Activated CD8-positive, alpha-beta memory T cell treated with anti-CD3 and anti-CD28 coated beads for 24 hours (primary cell): ENCODE measurements around the gene SRPK2.

Experiments used
- DNase-seq: peaks from one replicate; pipeline ENCODE4 v3.0.0-alpha.2; 2020

Gene SRPK2

DNA sequence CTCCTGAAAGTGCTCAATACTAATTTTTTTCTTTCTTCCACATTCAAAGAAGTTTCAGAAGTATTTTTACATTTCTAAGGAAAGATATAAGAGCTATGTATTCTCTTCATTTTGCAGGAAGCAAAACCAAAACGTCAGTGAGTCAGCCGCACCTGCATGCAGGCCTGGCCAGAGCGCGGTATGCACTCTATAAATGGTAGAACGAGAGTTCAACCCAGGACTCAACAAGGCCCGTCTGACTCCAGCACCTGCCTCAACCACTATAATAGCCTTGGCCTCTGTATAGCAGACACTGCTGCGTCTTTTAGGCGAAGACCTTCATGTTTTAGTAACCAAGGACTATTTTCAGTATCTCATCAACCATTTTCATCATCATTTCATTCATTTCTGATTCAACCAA is 261.5 kb downstream of the SRPK2 start:
- DNase-seq, result no peak

DNA sequence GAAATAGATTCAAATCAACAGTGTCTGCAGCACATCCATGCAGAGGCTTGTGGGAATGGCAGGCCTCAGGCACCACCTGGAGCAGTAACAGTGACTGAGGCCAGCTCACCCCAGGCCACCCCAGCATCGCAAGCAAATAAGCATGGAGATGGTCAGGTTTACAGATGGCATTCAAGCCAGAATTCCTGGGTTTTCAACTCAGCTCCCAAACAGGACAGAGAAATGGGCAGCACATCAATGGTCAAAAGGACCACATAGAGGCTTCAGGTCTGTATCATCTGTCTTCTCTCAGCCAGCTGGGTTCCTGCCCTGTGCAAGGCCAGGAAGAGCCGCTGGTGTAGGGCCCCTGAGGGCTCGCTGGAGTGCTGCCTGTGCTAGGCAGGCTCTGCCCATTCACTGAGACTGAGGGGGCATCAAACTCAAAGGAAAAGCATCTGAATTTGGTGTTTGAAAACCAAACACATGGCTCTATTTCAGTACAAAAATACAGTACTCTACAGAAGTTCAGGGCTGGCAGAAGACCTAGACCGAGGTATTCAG is 262.2 kb downstream of the SRPK2 start:
- no peak for DNase-seq

DNA sequence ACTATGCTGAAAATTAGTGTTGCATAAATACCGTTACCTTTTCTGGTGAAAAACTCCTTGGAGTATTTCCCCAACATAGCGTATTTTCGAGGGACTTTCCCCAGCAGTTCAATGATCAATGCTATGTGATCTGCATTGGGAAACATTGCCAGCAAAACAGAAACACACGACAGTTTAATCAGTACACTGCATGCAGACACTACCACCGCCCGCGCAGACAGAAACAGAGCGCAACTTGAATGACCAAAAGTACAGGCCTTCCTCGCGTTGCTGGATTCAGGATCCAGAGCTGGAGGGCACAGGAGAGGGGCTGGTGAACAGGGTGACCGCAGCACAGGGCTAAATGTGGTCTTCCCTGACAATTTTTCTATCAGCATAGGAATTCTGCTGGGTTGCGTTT is 263.0 kb downstream of the SRPK2 start:
- no peak for DNase-seq

DNA sequence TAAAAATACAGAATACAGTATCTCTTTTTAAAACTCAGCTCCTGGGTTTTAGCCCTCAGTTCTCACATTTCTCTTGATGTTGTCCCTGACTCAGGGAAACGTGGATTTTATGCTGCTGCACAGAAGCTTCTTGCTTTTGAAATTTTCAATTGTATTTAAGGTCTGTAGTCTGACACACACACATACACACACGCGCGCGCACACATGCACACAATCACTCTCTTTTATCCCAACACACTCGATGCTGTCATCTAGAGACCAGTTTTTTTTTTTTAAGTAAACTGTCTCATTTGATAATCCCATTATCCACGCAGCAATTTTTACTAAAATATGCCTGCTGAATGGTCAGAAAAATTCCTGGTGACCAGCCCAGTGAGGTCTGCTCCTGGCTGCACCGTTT is 266.1 kb downstream of the SRPK2 start:
- DNase-seq, result no peak

DNA sequence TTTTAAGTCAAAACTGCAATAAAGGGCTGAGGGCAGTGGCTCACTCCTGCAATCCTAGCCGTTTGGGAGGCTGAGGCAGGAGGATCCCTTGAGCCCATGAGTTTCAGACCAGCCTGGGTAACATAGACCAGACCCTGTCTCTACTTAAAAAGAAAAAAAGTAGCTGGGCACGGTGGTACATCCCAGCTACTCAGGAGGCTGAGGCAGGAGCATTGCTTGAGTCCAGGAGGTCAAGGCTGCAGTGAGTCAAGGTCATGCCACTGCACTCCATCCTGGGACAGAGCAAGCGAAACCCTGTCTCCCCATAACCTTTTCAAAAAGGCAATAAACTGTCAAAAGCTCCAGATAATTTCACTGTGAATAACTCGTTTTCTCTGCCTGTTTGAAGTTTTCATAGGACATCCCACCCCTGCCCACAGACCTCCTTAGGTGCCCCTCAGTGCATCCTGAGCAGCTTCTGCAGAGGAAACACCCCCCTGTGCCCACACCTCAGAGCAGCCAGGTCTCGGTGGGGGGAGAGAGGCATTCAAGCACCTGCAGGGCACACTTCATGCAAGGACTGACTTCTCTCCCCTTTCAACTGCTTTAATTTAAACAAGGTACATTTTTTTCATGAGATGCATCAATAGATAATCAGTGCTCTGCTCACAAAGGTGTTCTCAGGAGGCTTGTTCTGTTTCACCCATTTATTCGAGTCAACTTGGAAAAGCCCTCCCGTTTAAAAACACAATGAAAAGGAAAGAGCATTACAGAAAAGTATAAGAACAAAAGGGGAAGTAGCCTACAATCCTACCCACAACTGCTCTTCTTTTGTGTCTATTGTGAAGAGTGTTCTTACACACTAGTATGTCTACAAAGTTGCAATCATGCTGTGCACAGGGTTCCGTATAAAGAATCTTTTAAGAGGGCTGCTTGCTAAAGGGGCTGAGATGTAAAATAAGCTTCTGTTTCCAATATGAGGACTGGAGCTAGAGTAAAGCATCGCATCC is 269.8 kb downstream of the SRPK2 start:
- no peak for DNase-seq

DNA sequence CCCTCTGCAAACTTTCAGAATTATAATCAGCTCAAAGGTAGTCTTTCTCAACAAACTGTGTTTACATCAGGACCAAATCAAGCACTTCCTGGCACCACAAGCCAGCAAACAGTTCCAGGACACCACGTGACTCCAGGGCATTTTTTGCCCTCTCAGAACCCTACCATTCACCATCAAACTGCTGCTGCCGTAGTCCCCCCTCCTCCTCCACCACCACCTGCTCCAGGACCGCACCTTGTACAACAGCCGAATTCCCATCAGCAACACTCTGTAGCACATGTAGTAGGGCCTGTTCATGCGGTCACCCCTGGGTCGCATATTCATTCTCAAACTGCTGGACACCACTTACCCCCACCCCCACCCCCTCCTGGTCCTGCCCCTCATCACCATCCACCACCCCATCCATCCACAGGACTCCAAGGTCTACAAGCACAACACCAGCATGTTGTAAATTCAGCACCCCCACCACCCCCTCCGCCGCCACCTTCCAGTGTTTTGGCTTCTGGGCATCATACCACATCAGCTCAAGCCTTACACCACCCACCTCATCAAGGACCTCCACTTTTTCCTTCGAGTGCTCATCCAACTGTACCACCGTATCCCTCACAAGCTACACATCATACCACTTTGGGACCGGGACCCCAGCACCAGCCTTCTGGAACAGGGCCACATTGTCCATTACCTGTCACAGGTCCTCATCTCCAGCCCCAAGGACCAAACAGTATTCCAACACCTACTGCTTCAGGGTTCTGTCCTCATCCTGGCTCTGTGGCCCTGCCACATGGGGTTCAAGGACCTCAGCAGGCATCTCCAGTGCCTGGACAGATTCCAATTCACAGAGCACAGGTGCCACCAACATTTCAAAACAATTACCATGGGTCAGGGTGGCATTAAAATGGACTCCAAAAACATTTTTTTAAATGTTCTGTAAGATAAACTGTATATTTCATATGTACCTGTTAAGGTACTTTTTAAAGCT is 276.0 kb downstream of the SRPK2 start:
- no peak for DNase-seq

DNA sequence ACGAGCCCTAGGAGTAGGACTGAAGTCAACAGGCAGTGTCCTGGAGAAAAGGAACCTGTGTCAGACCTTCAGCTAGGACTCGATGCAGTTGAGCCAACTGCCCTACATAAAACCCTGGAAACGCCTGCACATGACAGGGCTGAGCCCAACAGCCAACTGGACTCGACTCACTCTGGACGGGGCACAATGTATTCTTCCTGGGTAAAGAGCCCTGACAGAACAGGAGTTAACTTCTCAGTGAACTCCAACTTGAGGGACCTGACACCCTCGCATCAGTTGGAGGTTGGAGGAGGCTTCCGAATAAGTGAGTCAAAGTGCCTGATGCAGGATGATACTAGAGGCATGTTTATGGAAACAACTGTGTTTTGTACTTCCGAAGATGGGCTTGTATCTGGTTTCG is 281.3 kb downstream of the SRPK2 start:
- no peak for DNase-seq

DNA sequence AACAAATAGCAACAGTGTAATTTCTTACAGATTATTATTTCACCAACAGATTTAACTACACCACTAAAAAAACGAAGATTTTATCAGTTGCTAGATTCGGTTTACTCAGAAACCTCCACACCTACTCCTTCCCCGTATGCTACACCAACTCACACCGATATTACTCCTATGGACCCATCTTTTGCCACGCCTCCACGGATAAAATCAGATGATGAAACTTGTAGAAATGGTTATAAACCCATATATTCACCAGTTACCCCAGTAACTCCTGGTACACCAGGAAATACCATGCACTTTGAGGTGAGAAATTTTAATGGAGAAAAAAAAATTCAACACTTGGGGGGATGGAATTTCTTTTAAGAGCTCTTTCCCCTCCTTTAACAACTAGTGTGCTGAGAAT is 282.2 kb downstream of the SRPK2 start:
- DNase-seq, result no peak

DNA sequence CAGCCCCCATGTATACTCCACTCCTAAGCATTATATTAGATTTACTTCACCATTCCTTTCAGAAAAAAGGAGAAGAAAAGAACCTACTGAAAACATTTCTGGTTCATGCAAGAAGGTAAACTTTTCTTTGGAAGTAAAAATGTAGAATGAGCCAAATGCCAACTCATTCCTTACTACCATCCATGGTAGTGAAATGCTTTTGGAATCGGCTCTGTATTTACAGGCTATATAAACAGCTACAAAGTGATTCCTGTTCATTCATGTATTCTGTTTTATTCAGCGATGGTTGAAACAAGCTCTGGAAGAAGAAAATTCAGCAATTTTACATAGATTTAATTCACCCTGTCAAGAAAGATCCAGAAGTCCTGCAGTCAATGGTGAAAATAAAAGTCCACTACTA is 283.1 kb downstream of the SRPK2 start:
- no peak for DNase-seq

DNA sequence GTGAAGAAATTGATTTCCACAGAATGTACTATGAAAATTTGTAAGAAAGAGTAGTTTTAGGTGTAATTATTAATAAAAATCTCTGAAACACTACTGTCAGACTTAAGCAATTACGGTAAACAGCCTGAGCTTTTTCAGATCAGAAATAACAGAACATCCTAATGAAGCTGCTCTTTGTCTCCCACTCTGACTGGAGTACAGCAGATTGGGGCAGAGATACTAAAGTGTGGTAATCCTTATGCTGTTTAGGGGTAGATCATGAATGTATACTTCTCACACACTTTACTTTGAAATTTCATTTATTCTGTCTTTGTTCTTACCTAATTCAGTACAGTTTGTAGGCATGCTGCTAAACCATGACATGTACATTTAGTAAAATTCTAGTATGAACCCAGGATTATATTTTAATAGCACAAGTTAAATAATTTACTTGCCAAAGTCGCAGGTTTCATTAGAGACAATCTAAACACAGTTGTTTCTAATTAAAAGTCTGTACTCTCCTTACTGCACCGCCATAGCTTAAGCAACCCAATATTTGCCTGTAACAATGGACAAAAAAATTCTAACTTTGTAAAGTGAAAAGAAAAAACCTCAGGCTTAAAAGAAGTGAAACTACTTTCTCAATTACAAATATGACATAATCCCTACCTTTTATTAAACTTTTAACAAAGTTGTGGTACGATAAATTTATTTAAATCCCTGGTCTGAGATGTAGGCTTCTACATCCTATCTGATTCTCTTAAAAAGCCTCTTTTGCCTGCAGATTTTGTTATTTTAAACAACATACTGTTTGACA is 286.0 kb downstream of the SRPK2 start:
- no peak for DNase-seq

DNA sequence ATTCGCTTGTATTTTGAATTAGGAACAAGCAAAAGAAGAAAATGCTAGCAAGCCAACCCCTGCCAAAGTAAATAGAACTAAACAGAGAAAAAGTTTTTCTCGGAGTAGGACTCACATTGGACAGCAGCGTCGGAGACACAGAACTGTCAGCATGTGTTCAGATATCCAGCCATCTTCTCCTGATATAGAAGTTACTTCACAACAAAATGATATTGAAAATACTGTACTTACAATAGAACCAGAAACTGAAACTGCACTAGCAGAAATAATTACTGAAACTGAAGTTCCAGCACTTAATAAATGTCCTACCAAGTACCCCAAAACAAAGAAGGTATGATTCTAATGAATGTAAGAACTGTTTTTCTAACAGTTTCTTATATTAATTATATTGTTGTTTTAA is 286.9 kb downstream of the SRPK2 start:
- no peak for DNase-seq

DNA sequence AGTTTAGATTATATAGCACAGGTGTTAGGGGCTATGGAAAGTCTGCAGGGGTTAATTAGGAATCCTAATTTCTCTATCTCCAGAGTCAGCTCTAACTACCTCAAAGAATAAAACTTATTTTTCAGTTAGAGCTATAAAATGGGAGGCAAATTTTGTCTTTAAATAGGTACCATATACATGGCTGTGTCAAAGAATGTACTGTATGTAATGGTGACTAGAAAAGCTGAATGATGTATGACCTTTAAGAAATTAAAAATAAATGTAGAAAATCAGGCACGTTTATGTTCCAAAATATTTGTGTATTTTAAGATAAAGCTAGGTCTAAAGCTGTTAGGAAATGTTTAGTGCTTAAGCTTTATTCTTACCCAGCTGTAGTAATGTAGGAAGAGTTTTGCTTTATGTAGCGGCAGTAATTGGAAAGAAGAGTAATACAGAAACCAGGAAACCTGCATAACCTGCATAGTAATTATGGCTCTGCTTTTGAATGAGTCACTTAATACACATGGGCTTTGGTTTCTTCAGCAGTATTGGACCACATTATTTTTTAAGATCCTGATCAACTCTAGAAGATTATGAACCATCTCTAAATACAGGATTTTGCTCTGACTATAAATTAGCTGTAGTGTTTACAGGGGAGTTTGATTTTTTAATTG is 289.7 kb downstream of the SRPK2 start:
- no peak for DNase-seq

DNA sequence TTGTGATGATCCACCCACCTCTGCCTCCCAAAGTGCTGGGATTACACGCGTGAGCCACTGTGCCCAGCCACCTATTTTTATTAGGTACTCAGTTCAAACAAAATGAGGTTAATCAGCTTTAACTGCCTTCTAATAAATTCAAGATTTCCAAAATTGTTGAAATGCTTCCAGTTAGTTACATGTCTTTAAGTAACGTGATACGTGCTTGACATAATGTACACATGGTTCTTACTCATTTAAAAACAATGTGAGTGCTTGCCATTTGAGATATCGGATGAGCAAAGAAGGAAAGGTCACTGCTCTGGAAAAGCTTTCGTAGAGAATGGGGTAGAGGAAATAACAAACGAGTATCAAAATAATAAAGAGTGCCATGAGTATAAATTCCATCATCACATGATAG is 291.1 kb downstream of the SRPK2 start:
- DNase-seq, result no peak

DNA sequence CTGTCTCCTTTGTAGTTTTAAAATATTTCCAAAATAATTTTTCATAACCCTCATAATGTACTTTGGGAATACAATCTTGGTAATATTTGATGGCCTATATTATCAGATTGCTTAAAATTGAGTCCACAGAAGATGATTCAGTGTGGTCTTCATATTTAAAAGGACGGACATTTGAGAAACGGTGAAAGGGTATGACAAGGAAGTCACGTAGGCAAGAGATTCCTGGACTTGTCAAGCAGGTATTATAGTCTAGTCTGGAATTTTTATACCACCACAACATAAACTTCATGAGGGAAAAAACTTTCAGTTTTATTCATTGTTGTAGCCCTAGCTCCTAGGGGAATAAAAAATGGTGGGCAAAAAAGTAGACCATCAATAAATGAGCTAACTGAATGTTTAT is 292.4 kb downstream of the SRPK2 start:
- no peak for DNase-seq

DNA sequence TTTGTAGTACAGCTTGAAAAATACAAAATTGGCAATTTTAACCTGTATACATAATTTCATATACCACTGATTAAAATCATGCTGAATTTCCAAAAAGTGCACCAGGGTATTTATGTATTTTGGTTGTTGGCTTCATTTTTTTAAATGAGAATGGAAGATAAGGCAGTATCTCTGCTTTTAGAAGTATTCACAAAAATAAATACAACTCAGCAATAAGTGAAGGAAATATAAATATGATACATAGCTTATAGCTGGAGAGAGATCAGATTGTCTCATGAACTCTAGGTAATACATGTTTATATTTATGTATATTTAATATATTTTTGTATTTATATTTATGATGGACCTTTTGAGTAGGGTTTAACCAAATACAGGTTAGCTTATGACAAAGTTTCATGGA is 293.8 kb downstream of the SRPK2 start:
- DNase-seq, result no peak

DNA sequence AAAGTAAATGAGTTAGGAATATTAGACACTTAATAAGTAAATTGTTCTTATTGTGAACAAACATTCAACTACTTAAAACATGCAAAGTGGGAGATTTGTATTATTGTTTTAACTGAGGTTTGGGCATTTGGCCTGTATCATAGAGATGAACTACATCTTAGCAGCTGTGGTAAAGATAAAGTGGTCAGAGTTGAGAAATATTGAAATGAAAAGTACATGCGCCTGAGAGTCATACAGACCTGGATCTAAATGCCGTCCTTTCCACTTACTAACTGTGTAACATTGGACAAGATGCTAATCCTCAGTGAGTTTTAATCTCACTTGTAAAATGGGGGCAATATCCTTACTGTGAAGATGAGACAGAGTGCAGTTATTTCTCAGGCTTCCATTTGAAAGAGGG is 300.3 kb downstream of the SRPK2 start:
- DNase-seq, result no peak

DNA sequence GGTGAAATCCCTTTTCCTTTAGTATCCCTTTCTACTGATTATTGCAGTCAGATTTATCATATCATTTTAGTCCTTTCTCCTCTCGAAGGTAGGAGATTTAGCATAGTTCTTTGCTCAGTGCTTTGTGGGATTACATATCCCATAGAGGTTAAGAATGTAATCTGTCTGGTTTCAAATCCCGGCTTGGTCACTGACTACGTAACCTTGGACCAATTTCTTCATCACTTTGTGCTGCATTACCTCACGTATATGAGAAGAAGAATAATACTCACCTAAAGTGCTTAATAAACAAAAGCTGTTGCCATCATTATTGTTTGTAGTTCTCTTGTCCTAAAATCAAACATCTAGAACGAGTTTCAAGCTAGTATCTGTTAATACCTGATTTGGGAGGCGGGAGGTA is 300.7 kb downstream of the SRPK2 start:
- no peak for DNase-seq

DNA sequence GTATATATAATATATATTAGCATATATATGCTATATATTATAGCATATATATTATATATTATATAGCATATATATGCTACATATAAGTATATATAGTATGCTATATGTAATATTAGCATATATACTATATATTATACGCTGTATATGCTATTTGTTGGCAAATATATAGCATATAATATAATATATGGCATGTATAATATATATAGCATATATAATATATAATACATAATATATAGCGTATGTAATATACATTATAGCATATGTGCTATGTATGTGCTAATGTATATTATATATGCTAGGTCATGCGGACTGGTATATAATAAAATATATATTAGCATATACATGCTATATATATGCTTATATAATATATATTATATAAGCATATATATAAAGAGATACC is 301.9 kb downstream of the SRPK2 start:
- no peak for DNase-seq

DNA sequence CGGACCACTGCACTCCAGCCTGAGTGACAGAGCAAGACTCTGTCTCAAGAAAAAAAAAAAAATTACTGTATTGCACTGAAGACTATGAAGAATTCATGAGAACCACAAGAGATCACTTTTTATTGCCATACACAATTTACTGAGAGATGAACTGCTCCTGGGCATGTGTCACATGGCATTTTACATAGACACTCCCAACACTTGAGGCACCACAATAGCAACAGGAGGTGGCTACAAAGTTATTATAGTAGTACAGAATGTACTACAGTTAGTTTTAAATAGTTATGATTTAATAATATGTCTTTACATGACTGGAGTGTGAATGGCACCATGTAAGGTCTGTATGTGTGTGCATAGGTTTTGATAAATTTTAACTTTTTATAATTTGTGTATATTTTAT is 304.1 kb downstream of the SRPK2 start:
- no peak for DNase-seq

DNA sequence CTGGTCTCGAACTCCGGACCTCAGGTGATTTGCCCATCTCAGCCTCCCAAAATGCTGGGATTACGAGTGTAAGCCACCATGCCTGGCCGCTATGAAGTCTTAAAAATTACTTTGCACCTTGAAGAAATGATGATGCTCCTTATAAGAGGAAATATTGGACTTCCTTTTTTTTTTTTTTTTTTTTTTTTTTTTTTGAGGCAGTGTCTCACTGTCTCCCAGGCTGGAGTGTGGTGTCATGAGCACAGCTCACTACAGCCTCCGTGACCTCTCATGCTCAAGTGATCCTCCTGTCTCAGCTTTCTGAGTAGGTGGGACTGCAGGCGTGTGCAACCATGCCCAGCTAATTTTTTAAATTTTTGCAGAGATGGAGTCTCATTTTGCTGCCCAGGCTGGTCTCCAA is 309.4 kb downstream of the SRPK2 start:
- DNase-seq, result no peak

DNA sequence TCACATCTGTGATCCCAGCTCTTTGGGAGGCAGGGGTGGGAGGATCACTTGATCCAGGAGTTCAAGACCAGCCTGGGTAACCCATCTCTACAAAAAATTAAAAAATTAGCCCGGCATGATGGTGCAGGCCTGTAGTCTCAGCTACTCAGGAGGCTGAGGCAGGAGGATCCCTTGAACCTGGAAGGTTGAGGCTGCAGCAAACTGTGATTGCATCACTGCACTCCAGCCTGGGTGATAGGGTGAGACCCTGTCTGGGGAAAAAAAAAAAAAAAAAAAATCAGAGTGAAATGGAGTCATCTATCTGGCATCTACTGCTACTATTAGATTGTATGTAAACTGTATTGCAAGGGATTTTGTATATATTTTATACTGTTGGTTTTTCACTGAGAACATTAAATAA is 315.6 kb downstream of the SRPK2 start:
- DNase-seq, result no peak

DNA sequence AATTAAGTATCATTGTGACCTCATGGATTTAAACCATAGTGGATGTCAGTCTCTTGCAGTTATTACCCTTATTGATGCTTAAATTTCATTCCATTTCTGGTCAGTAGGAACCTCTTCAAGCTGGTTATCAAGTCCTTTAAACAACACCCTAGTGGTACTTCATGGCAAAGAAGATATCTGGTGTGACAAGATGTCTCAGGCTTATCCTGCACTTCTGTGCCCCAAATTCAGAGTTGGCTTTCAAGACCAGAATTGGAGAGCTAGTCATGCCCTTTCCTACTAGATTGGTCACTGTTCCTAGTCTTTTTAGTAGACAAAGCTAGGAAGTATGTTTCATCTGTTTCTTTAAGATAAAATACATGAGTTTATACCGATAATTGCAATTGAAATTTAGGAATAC is 319.8 kb downstream of the SRPK2 start:
- DNase-seq, result no peak
